Suppressor macrophage treated with lipopolysaccharide for 4 hours (primary cell): Measurements from ENCODE around the gene NTN1.
"Not testable (repeated sequence)": the region's sequence is repeated elsewhere in the genome, so short reads cannot be mapped to it uniquely, and the experiment has no call there.

Experiments used
- DNase-seq: peaks from one replicate; pipeline ENCODE4 v3.0.0-alpha.2; 2020

NTN1 gene

DNA sequence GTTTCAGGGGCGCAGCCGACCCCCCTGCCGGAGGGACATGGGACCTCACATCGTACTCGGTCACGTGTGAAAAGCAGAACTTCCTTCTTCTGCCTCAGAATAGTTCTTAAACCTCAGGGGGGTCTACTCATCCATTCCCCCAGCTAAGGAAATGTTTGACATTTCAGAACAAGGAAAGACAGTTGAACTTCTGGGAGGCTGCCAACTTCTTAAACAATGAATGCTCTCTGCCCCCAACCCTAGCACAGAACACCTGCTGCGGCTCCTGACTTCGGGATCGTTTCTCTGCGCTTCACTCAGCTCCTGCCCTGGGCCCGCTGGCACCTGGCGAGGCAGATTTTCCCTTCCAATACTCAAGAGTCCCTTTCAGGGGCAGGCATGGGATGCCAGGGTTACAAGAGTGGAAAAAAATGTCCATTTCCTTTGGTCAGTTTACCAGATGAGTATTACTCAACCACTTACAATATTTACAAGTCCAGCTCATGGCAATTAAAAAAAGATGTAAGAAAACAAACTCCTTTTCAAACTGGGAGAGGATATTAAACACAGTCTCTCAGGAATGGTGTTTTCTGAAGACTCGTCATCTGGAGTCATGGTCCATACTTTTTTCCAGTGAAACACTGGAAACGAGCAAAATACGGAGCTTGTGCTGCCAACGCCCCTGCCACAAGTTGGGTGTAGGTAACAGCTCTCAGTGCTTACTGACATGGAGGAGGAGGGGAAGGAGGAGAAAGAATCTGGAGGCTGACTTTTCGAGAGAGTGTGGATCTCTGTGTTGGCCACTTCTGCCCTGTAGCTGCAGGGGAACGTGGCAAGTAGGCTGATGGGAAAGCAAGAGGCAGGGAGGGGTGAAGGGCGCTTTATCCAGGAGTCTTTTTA lies 235.7 kb downstream of the NTN1 start:
- no peak for DNase-seq

DNA sequence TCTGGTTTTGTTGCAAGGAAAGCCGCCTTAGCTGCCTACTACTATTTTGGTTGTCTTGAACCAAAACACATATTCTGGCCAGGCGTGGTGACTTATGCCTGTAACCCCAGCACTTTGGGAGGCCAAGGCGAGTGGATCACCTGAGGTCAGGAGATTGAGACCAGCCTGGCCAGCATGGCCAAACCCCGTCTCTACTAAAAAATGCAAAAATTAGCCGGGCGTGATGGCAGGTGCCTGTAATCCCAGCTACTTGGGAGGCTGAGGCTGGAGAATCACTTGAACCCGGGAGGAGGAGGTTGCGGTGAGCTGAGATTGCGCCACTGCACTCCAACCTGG lies 236.3 kb downstream of the NTN1 start:
- not testable (repeated sequence) for DNase-seq

DNA sequence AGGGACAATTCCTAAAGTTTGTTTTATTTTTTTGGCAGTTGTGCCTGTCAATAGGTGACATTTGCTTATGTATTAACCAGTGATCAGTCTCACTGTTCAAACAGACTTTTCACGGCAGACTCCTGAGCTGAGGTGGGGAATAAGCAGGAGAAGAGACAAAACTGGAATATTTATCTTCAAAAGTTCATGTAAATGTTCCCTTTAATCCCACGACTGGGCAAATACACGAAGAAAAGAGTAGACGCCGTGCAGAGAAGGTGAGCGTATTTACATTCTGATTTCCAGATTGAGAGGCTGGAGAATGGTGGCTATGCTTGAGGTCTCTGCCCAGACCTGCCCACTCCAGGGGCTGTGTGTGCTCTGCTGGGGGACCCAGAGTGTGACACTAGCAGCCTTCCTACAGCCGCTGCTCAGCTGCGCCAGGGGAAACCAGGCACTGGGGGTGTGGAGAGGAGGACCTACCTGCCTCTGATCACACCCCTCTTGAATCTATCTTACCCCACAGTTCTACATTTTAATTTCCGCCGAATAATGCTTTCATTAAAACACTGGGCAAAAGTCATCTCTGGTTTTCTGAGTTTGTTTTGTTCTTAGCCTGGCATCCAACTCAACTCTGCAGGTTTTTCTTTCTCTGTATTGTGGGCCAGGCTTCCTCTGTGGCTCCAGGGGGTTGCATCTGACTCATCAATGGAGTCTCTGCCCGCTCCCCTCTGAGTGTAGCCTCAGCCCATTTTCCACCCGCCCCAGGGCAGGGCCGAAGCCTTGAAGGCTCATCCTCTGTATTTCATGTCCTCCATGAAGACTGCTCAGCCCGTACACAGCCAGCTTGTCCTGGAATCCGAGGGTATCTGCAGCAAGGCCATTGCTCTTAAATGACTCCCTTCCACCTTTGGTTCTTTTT lies 237.1 kb downstream of the NTN1 start:
- DNase-seq: no peak

DNA sequence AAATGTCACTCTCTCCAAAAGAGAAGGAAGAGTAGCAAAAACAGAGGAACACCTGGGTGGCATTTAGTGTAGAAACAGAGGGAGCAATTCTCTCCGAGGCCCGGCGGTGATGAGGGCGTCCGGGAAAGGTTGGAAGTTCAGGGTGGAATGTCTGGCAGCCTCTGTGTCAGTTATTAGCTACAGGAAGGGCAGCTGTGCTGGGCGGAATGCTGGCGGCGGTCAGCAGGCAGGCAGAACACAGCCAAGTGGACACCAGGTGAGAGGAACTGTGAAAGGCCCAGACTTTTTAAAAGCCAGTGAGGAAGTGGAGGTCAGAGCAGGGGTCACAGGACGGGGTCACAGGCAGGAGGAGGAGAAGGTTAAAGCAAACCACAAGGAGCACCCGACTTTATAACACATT lies 238.1 kb downstream of the NTN1 start:
- DNase-seq: no peak

DNA sequence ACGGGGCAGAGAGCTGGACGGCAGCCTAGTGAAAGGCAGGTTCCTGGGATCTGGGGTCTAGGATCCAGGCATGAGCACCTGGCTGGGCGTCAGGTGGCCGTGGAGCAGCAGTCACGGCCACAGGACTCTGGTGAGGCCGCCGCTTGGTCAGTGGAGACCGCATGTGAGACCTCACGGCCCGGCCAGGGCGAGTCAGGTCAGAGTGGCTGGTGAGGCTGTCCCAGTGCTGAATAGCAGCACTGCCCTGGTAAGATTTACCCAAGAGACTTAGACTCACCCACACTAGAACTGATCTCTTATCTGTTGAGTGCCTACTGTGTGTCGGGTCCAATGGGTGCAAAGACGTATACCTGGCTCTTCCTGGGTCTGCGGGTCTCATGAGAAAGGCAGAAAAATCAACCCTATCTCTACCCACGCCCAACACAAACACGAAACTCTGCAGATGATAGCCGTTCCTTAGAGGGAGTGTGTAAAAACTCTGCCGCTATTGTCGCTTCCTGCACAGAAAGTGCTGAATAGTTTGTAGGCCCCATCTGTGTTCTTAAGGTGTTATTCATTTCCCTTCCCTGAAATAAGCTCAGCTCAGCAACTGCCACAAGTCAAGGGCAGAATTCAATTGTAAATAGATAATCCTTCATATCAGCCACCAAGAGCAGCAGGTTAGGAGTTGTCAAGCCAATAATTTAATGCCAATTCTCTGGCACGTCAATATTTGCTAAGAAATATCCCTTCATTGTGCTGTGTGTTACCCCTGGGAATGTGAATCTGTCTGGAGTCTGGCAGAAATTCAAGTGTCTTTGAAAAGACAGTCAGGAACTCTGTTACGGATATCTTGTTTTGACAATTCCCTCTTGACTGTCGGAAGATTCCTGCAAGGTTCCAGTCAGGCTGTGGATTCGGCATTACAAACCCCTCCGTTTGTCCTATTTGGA lies 240.0 kb downstream of the NTN1 start:
- DNase-seq: no peak

DNA sequence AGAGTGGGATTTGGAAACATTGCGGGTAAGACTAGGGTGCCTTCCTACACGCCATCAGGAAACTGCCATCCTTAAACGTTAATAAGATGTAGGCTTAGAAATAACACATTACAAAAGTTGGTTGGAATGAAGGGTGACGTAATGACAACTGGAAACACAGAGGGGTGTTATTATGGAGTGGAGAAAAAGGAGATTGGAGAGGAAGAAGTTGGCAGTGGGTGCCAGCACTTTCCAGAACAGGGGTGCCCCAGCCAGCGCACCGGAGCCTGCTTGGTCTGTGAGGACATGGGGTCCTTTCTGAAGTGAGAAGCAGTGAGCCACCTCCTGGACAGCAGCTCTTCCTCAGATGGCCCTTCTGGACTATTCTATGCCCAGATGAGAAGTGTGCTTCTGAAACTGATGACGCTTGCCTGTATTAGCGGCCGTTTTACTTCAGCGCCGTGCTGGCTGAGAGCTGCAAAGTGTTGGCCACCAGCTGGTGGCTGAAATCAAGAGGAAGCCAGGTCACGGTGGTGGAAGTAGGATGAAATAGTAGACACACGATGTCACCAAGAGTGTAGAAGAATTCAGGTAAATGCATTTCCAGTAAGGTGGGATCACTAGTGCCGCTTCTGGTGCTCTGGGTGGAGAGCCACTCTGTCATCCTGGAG lies 244.8 kb downstream of the NTN1 start:
- DNase-seq: no peak

DNA sequence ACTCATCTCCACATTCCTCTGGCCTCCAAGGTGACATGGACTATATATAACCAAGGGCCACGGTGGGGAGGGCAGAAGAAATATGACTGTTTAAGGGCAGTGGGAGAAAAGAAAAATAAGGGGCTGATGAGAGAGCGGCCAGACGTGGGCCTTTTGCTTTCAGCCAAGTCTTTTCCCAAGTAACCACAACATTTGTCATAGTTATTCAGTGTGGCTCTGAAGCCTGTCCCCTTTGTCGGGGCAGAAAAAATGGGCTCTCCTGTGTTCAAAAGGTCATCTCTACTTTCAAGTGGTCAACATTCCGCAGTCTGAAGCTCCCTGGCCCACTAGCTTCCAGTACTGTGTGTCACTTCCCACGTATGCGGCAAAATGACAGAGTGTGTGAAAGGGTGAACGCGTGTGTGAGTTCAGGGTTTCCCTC lies 245.4 kb downstream of the NTN1 start:
- no peak for DNase-seq

DNA sequence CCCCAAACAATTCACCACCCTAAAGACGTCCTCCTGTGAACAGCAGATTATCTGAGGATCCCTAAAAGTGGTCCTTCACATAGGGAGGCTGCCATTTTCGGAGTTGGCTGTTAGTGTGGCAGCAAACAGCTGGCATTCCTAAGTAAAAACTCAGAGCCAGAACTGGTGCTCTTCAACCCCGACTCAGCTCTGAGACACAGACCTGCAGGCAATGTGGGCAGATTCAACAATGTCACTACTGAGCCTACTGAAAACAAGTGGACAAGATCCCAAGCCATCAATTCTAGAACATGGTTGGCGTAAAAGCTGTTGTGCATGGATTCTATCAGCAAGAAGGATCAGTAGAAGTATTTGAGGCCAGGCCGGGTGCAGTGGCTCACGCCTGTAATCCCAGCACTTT lies 247.2 kb downstream of the NTN1 start:
- no peak for DNase-seq

DNA sequence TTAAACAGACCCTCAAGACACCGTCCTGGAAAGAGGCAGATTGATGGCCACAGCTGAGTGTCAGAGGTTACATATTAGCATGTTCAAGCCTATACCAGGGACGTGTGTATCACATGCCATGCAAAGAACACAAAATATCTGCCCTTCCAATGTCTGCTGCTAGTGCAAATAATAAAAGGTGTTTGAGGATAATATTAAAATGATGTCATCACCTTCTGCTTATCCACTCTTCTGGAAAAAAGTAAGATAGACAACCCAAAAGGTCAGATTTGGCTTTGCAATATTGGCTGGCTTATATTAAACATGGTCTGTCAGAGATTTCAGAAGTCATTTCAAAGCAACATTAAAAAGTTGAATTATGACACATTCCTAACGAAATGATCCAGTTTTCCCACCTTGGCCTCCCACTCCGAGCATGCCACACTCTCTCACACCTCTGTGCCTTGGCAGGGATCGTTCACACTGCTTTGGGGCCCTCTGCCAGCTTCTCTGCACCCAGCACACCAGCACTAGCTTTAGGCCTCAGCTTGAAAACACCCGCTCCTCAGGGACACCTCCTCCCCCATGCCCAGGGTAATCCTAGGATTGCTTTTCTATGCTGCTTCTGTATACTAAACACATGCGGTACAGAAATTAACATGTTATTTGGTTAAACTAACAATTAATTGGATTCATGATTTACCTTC lies 248.2 kb downstream of the NTN1 start:
- DNase-seq: no peak

DNA sequence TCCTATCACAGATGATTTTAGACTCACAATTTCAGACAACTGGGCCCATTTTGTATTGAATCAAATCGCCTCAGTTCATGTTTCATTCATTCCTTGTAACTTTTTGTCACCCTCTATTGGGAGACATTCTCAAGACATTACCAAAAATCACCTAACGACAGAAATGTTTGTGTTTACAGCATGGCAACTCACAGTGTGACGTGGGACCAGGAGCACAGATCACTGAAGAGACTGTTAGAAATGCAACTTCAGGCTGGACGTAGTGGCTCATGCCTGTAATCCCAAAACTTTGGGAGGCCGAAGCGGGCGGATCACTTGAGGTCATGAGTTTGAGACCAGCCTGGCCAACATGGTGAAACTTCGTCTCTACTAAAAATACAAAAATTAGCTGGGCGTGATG lies 249.6 kb downstream of the NTN1 start:
- no peak for DNase-seq

DNA sequence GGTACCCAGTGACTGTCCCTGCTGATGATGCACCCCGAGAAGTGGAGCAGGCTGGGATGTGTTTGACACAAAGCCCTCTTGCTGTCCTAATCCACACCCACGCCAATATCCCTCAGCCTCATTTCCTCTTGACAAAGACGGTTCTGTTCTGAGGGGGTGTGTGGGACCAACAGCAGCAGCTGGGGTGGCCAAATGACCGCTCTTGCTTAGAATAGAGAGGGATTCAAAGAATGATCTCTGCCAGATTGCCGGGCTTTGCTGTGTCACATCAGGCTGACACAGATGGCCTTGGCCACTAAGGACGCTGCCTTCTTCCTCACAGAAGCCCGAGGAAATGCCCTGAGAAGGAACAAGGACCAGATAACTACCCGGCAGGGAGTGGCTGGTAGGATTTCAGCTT lies 250.7 kb downstream of the NTN1 start:
- DNase-seq: no peak

DNA sequence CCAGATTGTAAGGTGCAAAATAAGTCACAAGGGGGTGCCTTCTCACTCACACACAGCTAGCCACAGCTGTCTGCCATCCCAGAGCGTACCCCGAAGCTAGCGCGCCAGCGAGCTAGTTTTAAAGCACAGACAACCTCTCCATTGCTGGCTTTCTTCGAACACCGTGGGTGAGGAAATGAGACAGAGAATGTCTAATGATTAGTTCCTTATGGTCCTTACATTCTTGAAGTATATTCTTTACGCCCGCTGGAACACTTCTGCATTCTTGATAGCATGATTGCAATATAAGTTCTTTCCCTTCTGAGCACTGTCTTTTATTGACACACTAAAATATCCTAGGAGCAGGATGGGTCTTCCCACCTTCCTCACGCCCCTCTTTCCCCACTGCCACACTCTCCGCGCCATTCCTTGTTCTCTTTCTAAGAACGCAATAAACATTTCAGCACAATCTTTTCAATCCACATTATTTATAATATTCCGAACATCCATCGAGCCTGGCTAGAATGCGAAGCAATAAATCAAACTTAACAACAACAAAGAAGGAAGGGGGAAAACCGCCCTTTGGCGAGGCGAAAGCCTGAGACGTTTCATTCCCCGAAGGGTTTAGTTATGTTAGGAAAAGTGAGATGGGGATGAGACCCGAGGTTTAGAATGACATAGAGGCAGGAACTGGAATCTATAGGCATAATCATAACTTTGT lies 251.3 kb downstream of the NTN1 start:
- no peak for DNase-seq

DNA sequence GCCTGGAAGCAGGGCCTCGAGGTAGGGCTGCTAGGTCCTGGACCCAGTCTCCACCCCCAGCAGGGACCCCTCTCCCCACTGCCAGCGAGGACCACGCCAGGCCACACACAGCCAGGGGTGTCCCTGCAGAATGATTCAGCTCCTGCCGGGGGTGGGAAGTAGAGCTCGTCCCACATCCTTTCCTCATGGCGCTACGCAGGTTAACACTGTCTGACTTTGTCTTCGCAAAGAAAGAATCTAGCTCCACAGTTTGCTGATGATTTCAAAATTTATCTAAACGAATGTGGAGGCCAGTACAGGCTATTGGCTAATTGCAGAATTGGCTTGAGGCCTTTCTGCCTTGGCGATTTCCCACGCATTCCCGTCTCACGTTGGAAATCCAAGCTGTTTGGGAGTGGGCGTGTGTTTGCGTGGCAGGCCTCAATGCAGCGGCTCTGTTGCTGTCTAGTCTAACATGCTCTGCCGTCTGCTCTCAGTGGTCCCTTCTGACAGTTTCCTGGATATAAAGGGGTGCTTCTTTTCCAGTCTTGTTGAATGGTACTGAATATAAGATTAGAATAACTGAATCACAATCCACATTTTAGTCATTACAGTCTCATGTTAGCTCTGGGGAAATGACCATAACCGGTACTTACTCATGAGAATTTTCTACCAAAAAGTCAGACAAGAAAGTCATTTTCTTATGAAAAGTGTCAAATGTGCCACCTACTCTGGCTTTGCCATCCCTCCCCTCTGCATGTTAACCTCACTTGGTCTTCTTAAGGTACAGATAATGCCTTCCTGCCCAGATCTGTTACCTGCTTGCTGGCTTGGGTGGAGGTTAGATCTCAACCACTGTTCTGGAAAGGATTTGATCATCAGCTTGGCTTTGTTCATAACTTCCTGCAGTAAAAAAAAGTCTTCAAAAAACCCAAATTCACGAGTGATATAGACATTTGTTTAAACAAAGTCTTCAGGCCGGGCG lies 252.4 kb downstream of the NTN1 start:
- DNase-seq: no peak

DNA sequence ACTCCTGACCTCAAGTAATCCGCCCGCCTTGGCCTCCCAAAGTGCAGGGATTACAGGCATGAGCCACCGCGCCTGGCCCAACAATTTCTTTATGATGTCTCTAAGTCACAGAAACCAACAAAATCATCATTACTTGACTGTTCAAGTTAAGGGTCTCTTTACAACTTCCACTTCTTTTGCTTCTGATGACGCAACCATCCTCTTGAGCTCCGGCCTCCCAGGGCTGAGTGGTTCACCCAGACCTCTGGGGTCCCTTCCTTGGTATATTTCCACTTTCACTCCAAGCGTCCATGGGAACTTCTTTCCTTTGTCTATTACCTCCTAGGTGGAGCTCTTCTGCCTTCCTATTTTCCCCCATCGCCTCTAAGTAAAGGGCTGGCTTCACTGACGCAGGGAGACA lies 253.7 kb downstream of the NTN1 start:
- DNase-seq: no peak

DNA sequence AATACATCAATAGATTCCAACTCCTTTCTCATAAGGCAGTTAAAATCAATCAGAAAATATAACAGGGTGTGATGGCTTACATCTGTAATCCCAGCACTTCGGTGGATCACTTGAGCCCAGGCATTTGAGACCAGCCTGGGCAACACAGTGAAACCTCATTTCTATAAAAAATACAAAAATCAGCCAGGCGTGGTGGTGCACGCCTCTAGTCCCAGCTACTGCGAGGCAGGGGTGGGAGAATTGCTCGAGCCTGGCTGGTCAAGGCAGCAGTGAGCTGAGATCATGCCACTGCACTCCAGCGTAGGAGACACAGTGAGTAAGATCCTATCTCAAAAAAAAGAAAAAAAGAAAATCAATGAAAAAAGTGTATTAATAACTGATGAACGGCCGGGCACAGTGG lies 258.6 kb downstream of the NTN1 start:
- DNase-seq: no peak

DNA sequence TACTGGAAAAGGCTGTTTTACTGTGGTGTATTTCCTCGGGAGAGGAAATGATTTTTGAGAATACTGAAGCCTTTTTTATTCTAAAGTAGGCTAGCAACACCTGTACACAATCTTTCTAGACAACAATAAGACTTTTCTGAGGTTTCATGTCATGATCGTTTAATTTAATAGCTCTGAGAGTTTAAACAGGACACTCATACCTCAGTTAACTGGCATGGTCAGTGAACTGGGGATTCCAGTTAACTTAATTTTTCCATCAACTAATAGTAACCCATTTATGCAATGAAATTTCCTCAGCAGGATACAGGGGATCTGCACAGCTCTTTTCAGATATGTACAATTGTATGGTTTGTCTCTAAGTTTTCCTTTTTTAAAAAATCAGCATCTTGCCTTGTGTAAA lies 262.6 kb downstream of the NTN1 start:
- no peak for DNase-seq

DNA sequence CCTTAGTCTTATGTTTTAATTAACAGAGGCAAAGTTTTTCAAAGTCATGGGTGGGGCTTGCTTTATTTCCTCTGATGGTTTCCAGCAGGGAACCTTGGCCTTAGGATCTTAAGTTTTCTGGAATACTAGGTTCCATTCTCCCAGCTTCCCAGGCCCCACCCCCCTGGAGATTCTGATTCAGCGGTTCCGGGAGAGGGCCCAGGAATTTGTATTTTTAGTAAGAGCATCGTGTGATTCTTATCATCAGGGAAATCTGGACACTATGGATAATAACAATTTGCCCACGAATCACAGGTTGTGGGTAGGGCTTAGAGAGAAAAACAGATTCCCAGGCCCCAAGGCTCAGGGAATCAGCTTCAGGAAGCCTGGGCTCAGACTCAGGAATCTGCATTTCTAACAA lies 263.6 kb downstream of the NTN1 start:
- no peak for DNase-seq

DNA sequence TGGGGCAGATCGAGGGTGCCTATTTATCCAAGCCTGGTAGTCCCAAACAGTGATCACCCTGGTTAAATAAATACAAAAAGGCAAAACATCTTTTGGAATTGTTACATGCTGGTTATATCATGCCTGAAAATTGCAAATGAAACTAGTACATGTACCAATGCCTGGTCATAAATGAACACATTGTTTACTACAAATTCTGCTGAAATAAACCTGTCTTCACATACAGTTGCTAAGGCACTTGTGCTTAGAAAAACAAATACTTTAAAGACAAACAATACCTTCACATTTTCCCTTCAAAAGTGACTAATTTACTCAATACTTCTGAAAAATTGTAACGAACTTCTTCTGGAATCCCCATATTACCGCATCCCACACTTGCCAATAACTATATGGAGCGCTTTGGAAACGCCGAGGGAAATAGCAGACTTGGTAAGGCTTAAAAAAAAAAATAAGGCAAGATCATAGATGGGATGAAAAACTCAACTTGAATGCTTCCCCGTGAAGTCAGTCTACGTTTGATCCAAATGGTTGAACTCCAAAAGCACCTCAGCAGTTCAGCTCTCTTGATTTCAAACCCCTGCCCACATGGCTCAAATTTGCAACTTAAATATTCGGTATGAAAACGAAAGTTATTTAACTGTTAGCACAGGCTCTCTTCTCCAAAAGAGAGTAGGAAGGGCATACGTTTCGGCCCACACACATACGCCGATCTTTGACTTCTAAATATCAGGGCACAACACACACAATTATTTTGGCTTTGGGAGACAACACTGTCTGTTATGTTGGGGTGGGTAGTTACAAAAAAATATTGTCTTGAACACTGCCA lies 264.5 kb downstream of the NTN1 start:
- DNase-seq: no peak

DNA sequence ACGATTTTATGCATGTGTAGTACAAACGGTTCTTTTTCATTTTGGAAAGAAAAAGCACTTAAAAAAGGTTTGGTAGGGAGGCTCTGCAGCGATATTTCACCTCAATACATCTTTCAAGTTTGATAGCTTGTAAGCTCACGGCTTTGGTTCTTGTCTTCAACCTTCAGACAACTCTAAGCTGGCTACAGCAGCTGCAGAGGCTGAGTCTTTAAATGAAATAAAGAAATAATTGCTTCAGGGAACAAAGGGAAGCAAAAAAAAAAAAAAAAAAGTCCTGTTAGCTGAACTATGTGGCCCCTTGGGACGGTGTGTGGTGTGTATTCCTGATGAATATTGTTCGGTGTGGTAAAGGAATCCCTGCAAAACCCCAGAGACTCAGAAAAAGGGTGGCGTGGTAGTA lies 265.1 kb downstream of the NTN1 start:
- DNase-seq: no peak
